ENCODE results near the gene TYK2. TPM values are rescaled to one million over a fixed set of nuclear protein-coding genes. Genes with fewer than 3 reads are reported as not detected.

TYK2 gene
- total and polyA plus RNA-seq, 4 donors: 102 to 175 (median 150) TPM

DNA sequence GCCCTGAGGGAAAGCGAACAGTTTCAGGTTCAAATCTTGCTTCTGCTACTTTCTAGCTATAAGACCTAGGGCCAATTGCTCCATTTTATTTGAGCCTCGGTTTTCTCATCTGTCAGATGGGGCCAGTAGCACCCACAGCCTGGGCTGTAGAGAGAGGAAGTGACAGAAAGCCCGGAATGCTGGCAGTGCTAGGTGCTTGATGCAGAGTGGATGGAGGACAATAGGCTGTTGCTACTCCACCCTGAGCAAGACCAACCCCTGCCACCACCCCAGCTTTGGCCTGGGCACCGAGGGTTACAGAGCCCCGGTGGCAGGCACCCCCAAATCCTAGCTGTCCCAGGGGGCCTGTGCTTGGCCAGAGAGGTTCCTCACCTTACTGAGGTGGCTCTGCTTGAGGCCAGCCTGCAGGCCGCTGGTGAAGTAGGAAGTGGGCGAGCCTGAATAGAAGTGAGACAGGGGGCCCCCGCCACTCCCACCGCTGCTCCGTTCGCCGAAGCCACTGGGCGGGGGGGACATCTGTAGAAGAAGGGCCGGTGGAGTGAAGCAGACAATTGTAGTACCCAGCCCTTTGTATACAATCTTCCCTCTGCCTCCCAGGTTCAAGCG lies 62.4 kb downstream of the TYK2 start:
- DNase-seq (no peak), ATAC-seq (ENCODE audit: insufficient read depth, low FRiP score) (no peak)
- peaks cover 0 to 12% (median 0%) of the 10 kb centered on the region in 5 donors for H3K4me1 ChIP-seq (ENCODE audit: control insufficient read depth in 5 of 5, insufficient read depth in 5 of 5, low read length in 5 of 5)
- TF ChIP-seq, protein P1, sequence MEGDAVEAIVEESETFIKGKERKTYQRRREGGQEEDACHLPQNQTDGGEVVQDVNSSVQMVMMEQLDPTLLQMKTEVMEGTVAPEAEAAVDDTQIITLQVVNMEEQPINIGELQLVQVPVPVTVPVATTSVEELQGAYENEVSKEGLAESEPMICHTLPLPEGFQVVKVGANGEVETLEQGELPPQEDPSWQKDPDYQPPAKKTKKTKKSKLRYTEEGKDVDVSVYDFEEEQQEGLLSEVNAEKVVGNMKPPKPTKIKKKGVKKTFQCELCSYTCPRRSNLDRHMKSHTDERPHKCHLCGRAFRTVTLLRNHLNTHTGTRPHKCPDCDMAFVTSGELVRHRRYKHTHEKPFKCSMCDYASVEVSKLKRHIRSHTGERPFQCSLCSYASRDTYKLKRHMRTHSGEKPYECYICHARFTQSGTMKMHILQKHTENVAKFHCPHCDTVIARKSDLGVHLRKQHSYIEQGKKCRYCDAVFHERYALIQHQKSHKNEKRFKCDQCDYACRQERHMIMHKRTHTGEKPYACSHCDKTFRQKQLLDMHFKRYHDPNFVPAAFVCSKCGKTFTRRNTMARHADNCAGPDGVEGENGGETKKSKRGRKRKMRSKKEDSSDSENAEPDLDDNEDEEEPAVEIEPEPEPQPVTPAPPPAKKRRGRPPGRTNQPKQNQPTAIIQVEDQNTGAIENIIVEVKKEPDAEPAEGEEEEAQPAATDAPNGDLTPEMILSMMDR (IDR thresholded peaks at IDR 0.05; ENCODE audit: control extremely low read depth, extremely low read depth): no peak
- no peak overlapping the region for H3K27ac ChIP-seq (ENCODE audit: low read depth in 1 of 2, low read length in 1 of 2)
- H3K9me3 ChIP-seq (ENCODE audit: control insufficient read depth in 4 of 4, insufficient read depth in 3 of 4, low read length in 3 of 4): no peaks in the 10 kb centered on the region
- 93 to 94% methylated on average over 14 to 15 of the region's 15 CpGs for WGBS, 2 donors
- H3K36me3 ChIP-seq (ENCODE audit: control insufficient read depth in 4 of 4, insufficient read depth in 4 of 4, low read length in 4 of 4): peaks cover 3 to 56% (median 20%) of the 10 kb centered on the region in 4 donors
- H3K9ac ChIP-seq (ENCODE audit: insufficient read depth in 1 of 2, low read length in 2 of 2): no peak overlapping the region
- H3K27me3 ChIP-seq (ENCODE audit: control insufficient read depth in 3 of 3, insufficient read depth in 3 of 3, low read length in 2 of 3): no peaks in the 10 kb centered on the region
- H3K4me3 ChIP-seq: no peak overlapping the region

DNA sequence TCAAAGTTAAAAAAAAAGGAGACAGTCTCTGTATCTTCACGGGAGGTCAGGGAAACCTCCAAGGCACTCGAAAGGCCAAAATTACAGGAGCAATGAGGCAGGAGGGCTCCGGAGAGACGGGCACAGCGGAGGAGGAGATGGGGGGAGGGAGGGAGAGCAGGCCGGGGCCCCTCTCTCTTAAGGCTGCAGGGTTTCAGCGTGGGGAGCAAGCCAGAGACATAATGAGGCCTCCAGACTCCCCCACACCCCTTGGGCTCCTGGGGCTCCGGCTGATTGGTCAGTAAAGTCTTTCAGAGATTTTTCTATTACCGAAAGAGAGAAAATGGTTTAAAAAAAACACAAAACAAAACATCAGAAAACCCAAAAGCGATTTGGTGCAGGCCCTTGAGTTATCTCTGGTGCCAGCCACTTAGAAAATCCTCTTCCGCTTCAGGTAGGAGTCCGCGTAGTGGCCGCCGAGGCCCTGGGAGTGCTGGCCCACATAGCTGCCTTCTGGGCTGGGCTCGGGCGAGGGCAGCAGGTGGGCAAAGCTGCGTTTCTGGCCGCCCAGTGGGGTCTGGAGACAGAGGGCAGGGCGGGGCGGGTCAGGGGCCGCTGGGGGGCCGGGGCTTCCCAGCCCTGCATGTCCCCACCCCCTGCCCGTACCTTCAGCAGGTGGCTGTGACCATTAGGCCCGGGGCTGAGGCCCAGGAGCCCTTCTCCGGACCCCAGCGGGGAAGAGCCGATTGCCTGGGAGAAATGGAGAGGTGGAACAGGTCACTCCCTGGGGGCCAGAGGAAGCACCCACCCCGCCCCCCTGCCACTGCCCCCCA lies 63.1 kb downstream of the TYK2 start:
- H3K9me3 ChIP-seq (ENCODE audit: control insufficient read depth in 4 of 4, insufficient read depth in 3 of 4, low read length in 3 of 4): no peaks in the 10 kb centered on the region
- peaks cover 0 to 12% (median 0%) of the 10 kb centered on the region in 5 donors for H3K4me1 ChIP-seq (ENCODE audit: control insufficient read depth in 5 of 5, insufficient read depth in 5 of 5, low read length in 5 of 5)
- H3K27ac ChIP-seq (ENCODE audit: low read depth in 1 of 2, low read length in 1 of 2): no peak overlapping the region
- DNase-seq (no peak), ATAC-seq (ENCODE audit: insufficient read depth, low FRiP score) (no peak)
- no peak overlapping the region for H3K9ac ChIP-seq (ENCODE audit: insufficient read depth in 1 of 2, low read length in 2 of 2)
- 88 to 90% methylated on average over 24 to 29 of the region's 29 CpGs for WGBS, 2 donors
- no peak overlapping the region for H3K4me3 ChIP-seq
- TF ChIP-seq, protein P1 (IDR thresholded peaks at IDR 0.05; ENCODE audit: control extremely low read depth, extremely low read depth): no peak
- no peaks in the 10 kb centered on the region for H3K27me3 ChIP-seq (ENCODE audit: control insufficient read depth in 3 of 3, insufficient read depth in 3 of 3, low read length in 2 of 3)
- peaks cover under 1 to 49% (median 19%) of the 10 kb centered on the region in 4 donors for H3K36me3 ChIP-seq (ENCODE audit: control insufficient read depth in 4 of 4, insufficient read depth in 4 of 4, low read length in 4 of 4)

DNA sequence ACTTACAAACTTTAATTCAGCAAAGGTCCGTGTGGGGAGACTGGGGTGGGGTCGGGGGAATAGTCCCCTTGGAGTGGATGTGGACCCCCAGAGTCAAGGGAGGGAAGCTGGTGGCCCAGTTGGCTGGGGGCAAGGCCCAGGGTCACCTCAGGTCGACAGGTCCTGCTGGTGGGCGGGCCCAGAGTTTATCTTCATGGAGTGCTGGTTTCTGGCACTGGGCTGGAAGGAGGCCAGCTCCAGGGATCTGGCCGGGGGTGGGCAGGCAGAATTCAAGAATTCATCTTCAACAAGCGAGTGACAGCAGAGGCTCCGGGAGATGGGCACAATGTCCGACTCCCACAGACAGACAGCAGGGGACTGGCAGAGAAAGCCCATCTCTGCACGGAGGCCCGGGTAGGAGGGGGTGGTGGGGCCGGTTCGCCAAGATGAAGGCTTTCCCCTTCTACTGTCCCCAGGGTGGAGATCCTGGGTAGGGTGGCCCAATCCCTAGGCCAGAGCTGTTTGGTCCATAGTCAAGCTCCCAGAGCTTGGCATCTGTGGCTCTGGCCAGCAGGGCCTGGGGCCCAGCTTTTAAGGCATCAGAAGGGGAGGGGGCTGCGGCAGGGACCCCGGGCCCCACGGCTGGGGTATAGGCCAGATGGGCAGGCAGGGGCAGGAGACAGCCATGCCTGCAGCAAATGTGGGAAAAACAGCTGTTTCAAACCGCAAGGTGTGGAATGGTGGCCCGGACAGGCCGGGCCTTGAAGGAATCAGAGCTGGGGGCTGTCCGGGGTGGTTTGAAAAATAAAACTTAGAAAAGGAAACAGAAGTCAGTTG lies 63.9 kb downstream of the TYK2 start:
- Histone ChIP-seq H3K9me3 (ENCODE audit: control insufficient read depth in 4 of 4, insufficient read depth in 3 of 4, low read length in 3 of 4) (no peaks in the 10 kb centered on the region), H3K27ac (ENCODE audit: low read depth in 1 of 2, low read length in 1 of 2) (no peak overlapping the region), H3K9ac (ENCODE audit: insufficient read depth in 1 of 2, low read length in 2 of 2) (no peak overlapping the region), H3K27me3 (ENCODE audit: control insufficient read depth in 3 of 3, insufficient read depth in 3 of 3, low read length in 2 of 3) (no peaks in the 10 kb centered on the region), H3K4me3 (no peak overlapping the region), H3K36me3 (ENCODE audit: control insufficient read depth in 4 of 4, insufficient read depth in 4 of 4, low read length in 4 of 4) (peaks cover 0 to 40% (median 13%) of the 10 kb centered on the region in 4 donors), H3K4me1 (ENCODE audit: control insufficient read depth in 5 of 5, insufficient read depth in 5 of 5, low read length in 5 of 5) (peaks cover 0 to 12% (median 0%) of the 10 kb centered on the region in 5 donors)
- TF ChIP-seq, protein P1 (IDR thresholded peaks at IDR 0.05; ENCODE audit: control extremely low read depth, extremely low read depth): no peak
- 71 to 82% methylated on average over 19 of the region's 19 CpGs for WGBS, 2 donors
- DNase-seq (no peak), ATAC-seq (ENCODE audit: insufficient read depth, low FRiP score) (no peak)

All from lung (tissue), 12 donors.